Activated naive CD4-positive, alpha-beta T cell treated with anti-CD3 and anti-CD28 coated beads, Interleukin-2, amount 50 U/mL, for 16 hours (primary cell): ENCODE results near the gene SLC22A1.

Experiments used
- DNase-seq: peaks from one replicate; pipeline ENCODE4 v3.0.0-alpha.2; 2020

Gene SLC22A1

GRCh38 chr6:160180706-160181105 lies 59.1 kb downstream of the SLC22A1 start:
- DNase-seq, result no peak

GRCh38 chr6:160188773-160189172 lies 67.2 kb downstream of the SLC22A1 start:
- no peak for DNase-seq

- DNase-seq, result no peak
These were observed 68.5 kb downstream of the SLC22A1 start for GRCh38 chr6:160190081-160190480.

GRCh38 chr6:160190973-160191372 lies 69.4 kb downstream of the SLC22A1 start:
- DNase-seq, result no peak

GRCh38 chr6:160192840-160193239 lies 71.2 kb downstream of the SLC22A1 start:
- DNase-seq, result no peak

- DNase-seq, result no peak
These were observed 73.2 kb downstream of the SLC22A1 start for GRCh38 chr6:160194808-160195207.

- no peak for DNase-seq
These were observed 76.0 kb downstream of the SLC22A1 start for GRCh38 chr6:160197662-160198061.

GRCh38 chr6:160198606-160199211 lies 77.1 kb downstream of the SLC22A1 start:
- no peak for DNase-seq

GRCh38 chr6:160201061-160201460 lies 79.4 kb downstream of the SLC22A1 start:
- no peak for DNase-seq

- DNase-seq, result no peak
These were observed 80.8 kb downstream of the SLC22A1 start for GRCh38 chr6:160202411-160202810.

- DNase-seq, result no peak
These were observed 81.5 kb downstream of the SLC22A1 start for GRCh38 chr6:160203076-160203475.

- no peak for DNase-seq
These were observed 81.9 kb downstream of the SLC22A1 start for GRCh38 chr6:160203522-160203921.

- DNase-seq, result no peak
These were observed 82.3 kb downstream of the SLC22A1 start for GRCh38 chr6:160203953-160204352.

GRCh38 chr6:160204710-160205109 lies 83.1 kb downstream of the SLC22A1 start:
- no peak for DNase-seq

- DNase-seq, result no peak
These were observed 86.0 kb downstream of the SLC22A1 start for GRCh38 chr6:160207618-160208017.
